ENCODE measurements around the gene DHRS3.

The DHRS3 gene

DNA sequence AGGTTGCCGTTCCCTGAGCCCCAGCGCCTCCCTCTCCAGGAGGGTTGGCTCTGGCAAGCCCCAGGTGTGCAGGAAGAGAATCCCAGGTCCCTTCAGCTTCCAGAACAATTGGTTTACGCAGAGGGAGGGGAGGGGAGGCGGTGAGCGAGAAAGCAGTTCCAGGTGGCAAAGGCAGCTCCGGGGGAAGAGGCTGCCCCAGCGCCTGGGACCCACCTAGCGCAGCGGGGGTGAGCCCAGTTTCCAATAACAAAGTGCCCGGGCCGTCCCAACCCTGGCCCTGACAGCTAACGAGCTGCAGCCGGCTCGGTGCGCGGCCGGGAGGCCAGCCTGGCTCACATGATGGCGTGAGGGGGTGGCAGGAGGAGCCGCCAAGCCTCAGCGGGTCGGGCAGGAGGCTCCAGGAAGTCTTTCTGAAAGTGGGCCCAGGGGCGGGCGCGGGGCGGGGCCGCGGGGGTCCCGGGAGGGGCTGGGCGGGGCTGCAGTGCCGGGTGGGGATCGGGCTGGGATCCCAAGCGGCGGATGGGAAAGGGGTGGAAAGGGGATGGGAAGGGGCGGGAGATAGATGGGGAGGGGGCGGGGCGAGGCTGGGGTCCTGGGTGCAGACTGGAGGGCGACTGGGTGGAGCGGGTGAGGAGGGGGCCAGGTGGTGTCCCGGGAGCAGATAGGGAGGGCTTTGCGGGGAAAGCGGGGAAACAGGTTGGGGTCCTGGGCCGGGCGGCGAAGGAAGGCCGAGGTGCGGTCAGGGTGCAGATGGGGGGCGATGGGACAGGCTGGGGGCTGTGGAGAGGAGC lies 22.8 kb downstream of the DHRS3 start:
- DNase-seq, result no peak

DNA sequence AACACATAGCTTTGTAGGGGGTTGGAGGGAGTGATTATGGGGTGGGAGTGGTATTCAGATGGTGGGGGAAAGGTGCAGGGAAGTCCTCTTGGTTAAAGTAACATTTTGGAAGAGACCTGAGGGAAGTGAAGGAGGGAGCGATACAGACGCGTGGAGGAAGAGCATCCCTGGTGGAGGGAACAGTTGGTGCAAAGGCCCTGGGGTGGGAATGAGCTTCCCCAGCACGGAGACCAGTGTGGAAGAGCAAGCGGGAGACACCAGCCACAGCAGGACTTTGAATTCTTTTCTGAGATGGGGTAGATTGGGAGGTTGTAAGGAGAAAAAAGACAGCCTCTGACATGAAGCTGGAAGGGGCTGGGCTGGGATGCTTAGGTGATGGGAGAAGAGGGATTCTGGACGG lies 23.5 kb downstream of the DHRS3 start:
- DNase-seq, result no peak

DNA sequence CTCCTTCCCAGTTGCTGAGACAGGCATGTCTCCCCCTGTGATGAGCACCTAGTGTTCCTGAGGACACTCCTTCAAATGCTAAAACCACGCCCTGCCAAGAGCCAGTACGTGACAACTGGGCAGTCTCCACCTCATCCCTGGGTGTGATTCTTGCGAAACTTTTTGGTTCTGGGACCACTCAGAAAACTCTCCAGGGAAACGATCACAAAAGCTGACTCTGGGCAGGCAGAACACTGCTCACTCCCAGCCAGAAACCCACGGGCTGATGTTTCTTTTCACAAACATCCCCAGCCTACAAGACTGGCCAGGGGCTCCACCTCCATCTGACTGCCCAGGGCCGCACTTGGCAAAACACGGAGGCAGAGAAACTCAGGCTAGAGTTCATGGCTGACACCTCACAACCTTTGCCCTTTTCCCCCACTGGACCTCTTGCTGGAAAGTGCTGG lies 24.4 kb downstream of the DHRS3 start:
- no peak for DNase-seq

DNA sequence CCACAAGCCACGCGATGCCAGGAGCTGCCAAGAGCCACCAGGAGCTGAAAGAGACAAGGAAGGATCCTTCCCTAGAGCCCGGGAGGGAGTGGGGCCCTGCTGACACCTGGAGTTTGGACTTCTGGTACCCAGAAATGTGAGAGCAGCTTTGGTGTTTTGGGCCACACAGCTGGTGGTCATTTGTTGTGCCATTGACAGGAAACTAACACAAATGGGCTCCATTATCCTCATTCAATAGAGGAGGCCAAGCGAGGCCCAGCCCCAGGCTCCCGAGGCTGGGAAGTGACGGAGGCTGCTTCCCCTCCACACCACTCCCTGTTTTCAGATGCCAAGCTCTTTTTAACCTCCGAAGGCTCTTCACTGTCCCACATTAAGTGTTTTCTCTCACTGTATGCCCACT lies 25.5 kb downstream of the DHRS3 start:
- no peak for DNase-seq

DNA sequence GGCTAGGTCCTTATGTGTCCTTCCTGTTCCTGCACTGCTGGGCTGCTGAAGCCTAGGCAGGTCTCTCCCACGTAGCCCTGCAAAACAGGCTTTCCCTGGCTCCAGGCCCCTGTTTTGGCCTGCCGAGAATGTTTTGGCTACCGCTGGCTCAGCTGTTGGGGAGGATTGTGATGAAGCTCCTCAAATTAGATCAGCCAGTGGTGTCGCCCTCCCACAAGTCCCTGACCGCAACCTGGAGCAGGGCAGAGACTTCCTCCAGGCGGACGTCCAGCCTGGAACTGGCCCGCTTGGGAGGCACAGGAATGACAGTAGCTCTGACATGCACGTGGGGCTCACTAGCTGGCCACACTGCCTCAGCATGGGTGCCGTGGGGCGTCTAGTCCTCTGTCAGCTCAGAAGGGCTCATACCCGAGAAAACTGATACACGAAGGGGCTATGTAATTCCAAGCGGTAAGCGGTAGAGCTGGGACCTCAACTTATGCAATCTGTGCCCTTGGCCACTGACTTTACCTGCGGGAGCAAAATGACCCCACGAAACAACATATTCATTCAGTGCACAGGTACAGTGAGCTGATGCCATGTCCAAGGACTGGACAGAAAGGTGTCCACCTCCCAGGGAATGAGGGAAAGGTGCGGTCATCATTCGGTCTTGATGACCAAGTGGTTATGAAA lies 26.6 kb downstream of the DHRS3 start:
- DNase-seq, result no peak

DNA sequence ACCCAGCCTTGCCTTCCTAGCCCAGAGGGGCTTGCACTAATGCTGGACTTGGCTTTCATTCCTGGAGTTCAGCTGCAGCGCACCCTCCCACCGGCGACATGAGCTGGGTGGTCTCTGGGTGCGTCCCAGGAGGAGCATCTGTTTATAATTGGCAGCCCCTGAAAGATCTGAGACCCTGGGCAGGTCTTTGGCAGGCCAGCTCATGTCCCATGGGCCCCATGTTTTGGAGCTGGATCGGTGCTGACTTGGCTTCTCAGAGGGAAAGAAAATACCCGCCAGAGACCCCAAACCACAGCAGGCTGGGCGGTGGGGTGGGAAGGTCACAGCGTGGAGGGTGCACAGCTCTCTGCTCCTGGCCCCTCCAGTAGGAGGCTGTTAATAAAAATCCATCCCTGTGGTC lies 29.3 kb downstream of the DHRS3 start:
- no peak for DNase-seq

DNA sequence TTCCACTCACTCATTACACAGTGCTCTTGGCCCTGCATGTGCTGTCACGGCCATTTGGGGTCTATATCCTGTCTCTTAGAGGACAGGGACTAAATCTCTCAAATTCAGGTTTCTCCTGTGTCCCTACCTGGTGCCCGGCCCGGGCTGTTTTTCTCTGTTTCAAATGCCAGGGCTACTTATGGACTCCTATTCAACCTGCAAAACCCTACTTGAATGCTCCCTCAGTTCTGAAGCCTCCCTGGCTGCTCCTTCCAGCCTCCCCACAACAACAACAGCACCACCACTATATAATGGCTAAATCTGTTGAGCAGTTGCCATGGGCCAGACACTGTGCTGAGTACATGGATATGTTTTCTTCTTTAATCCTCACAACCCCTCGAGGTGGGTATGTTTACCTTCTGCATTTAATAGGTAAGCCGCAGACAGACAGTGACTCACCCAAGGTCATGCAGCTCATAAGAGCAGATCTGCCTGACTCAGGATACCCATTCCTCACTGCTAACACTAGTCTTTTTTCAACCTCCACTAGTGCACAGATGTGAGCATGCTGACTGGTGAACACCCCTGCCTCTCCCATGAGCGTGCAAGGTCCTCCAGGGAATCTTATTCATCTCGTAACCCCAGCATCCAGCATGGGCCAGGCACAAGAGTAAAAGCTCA lies 29.9 kb downstream of the DHRS3 start:
- no peak for DNase-seq

DNA sequence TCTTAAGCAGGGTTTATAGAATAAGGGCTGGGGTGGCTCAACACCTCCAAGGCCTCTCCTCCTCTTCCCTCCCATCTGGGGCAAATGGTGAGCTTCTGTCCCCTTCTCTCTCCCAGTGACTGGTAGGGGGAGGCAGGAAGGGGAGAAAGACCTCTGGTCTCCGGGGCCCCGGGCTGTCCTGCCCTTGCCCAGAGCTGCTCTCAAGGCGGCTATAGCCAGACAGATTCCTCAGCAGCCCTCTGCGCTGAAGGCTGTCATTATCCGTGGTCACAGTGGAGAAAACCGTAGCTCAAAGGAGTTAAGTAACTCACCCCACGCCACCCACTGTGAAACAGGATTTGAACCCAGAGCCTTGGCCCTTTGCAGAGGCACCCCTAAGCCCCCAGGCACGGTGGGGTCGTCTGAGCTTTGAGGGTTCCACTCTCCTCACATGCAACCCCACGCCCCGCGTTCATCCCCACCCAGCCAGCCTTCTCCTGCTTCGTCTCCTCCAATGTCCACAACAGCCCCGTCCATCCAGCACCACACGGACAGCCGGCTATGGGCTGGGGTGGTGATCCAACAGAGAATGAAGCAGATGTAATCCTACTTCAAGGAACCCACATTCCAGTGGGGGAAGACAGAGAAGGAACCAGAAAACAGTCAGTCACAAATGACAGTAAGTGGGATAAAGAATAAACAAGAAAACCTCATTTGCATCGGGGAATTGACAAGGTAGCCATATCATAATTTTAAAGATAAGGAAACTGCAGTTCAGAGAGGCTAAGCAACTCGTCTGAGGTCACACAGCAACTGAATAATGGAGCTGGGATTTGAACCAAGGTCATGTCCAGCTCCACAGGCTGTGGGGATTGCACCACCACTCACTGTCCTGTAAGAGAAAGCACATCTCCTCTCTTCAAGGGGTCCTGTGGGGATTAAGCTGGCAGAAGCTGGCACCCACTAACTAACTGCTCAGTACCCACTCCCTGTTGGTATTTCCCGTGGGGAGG lies 31.8 kb downstream of the DHRS3 start:
- no peak for DNase-seq

DNA sequence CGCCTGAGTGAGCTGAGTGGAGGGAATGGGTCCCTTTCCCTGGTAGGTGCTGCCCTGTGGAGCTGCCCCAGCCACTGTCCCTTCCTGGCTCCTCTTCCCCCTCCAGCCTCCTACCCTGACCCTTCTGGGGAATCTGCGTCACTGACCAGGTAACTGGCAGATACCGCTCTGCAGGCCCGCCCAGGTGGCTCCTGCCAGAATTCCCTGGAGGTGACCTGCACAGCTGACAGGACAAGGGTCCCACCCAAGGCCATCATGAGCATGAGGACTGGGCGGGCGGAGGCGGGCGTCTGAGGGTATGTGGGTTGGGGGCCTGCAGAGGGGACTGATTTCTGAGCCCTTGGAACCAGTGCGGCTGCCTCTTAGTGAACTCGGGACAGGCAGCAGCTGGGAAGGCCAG lies 32.5 kb downstream of the DHRS3 start:
- no peak for DNase-seq

DNA sequence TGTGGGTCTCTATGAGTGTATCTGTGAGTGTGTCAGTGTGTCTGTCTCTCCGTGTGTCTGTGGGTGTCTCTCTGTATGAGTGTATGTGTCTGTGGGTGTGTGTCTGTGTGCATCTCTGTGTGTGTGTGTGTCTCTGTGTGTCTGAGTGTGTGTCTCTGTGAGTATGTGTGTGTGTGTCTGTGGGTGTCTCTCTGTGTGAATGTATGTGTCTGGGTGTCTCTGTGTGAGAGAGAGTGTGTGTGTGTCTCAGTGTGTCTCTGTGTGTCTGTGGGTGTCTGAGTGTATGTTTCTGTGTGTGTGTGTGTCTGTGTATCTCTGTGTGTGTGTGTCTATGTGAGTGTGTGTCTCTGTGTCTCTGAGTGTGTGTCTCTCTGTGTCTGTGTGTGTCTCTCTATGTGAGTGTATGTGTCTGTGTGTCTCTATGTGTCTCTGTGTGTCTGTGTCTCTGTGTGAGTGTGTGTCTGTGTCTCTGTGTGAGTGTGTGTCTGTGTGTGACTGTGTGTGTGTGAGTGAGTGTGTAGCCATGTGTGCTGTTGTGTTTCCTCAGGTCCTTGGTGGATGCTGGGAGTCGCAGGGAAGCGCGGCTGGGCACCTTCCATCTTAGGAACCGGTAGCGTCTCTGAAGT lies 33.0 kb downstream of the DHRS3 start:
- no peak for DNase-seq

DNA sequence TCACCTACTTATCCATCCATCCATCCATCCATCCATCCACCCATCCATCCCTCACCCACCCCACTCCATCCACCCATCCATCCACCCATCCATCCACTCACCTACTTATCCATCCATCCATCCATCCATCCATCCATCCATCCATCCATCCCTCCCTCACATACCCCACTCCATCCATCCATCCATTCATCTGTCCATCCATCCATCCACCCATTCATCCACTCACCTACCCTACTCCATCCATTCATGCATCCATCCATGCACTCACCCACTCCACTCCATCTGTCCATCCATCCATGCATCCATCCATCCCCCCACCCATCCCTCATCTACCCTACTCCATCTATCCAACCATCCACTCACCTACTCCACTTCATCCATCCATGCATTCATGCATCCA lies 34.5 kb downstream of the DHRS3 start:
- DNase-seq, result no peak

DNA sequence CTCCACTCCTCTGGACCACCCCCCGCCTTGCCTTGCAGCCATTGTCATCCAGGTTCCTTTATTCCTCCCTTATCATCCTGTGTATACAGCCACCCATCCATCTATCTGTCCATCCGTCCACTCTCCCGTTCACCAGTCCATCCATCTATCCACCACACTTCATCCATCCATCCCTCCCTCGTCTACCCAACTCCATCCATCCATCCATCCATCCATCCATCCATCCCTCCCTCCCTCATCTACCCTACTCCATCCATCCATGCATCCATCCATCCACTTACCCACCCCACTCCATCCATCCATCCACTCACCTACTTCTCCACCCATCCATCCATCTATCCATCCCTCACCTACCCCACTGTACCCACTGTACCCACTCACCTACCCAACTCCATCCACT lies 35.4 kb downstream of the DHRS3 start:
- DNase-seq, result no peak

DNA sequence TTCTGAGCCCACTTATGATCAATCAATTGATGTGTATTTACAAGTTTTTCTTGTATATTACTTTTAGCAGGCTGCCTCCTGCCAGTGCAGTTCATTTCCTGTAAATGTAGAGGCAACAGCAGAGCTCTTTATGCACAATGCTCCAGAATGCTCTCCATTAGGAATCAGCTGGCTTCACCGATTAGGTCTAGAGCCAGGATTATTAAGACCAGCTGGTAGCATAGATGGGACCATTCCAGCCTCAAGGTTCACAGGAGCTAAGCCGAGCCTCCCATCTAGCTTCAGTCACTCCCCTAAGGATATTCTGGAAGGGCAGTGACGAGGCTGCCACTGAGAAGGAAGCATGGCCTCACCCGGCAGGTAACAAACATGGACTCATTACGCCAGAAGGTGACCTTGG lies 36.8 kb downstream of the DHRS3 start:
- no peak for DNase-seq

DNA sequence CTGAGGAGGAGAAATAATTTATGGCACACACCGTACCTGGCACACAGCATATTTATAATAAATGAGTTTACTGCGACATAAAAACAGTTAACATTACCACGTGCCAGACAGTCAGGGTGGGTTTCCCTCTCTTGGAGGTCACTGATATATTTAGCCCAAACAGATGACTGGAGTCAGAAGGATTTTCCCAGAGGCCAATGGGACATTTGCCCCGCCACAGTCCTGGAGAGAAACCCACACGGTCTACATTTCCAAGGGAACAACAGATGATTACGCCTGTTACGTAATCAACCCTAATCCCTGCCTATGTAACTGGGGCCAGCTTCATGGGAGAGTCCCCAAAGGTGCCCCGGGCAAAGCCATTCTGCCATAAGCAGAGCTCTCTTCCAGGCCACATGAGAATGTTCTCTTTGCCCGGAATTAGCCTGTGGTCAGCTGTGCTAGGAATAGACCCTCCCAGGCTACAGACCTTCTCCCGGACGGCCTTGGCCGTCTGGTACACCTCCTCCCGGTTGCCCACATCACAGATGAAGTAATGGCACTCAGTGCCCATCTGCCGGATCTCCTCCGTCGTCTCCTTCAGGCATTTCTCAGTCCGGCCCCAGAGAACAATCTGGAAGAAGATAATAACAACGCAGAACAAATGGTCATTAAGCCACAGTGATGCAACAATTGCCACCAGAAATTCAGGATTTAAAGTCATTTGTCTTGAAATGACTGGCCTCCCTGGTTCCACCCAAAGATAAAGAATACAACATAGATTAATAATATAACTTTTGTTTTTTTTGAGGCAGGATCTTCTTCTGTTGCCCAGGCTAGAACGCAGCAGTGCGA lies 37.7 kb downstream of the DHRS3 start:
- DNase-seq, result no peak

DNA sequence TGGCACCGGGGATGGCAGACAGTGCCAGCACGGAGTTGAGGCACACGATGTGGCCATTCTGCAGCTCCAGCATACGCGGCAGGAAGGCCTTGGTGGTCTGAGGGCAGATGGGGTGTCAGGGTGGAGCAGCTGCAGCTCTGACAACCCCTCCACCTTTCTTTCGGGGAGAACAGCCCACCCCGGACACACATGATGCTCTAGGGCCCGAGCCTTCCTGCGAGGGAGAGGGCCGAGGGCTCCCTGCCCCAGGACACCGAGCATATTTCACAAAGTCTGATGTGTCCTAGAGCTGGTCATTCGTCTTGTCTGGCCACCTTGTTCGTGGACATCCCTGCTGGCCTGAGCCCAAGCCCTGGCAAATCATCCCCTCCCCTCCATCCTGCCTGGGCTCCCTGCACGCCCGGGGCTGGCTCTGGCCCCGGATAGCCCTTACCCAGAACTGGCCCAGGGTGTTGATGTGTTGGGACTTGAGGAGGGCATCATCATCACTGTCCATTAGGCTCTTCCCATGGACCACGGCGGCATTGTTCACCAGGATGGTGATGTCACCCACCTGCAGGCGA lies 39.1 kb downstream of the DHRS3 start:
- no peak for DNase-seq

DNA sequence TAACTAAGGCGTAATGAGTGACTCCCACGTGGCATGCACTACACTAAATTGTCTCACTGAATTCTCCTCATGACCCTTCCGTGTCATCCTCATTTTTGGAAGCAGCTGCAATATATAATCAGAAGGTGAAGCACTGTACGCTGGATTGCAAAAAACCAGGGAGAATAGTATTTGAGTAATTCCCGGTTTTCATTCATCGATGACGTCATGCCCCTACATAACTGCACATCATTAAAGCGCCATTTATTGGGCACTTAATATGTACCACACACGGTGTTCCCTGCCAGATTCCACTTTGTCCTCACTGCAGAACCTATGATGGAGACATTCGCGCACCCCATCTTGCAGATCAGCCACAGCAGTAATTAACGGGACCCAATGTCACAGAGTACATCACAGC lies 41.0 kb downstream of the DHRS3 start:
- no peak for DNase-seq

DNA sequence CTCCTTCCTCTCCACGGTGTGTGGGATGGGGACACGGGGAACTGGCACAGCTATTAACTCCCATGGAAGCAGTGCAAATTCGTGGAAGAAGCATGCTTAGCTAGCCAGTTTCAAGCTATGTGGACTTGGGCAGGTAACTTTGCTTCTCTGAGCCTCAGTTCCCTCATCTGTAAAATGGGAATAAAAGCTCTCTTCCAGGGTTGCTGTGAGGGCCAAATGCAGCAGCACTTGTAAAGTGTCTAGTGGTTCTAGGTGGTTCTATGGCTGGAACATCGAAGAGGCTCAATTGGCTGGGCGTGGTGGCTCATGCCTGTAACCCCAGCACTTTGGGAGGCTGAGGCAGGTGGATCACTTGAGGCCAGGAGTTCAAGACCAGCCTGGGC lies 43.3 kb downstream of the DHRS3 start:
- DNase-seq, result no peak

DNA sequence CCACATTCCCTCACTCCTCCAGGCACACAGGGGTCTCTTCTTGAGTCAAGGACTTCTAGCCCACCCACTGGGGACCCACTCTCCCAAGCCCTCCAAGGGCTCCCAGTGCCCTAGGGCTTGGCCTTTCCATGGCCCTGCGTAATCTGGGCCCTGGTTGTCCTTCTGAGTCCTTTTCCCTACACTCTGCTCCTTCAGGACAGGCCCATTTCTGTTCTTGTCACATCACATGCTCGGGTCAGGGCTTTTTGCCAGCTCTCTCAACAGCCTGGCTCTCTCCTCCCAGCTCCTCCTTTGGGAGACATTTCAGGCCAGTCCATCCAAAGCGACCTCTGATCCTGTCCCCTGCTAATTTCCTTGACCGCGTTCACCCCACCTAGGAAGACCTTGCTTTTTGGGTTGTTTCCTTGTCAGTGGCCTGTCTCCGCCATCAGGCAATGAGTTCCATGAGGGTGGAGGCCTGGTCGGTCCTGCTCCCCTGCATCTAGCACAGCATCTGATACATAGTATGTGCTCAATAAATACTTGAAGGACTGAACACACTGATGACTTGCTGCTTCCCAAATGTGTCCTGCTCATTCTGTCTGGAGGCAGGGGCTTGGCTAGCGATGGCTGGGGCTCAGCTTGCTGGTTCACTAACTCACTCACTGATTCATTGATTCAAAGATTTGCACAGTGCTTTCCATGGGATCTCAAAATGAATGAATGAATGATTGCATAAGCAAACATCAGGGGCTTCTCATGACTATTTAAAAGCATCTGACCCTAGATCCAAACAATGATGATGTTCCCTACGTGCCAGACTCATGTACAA lies 44.8 kb downstream of the DHRS3 start:
- no peak for DNase-seq

DNA sequence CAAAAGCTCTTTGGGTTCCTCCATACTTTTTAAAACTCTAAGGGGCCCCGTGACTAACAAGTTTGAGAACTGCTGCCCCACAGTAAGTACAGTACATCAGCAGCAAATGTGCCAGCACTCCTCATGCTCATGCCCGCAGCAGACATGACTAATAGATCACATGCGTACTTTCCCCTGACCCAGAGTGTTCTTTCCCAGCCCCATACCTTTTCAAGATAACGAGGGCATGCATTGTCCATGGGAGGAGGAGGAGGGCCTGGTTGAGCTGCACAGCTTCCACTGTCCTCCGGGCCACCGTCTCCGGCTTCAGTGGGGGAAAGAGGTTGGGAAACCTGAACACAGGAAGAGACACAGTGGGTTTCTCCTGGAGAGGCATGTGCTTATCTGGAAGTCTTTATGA lies 45.5 kb downstream of the DHRS3 start:
- DNase-seq, result no peak

DNA sequence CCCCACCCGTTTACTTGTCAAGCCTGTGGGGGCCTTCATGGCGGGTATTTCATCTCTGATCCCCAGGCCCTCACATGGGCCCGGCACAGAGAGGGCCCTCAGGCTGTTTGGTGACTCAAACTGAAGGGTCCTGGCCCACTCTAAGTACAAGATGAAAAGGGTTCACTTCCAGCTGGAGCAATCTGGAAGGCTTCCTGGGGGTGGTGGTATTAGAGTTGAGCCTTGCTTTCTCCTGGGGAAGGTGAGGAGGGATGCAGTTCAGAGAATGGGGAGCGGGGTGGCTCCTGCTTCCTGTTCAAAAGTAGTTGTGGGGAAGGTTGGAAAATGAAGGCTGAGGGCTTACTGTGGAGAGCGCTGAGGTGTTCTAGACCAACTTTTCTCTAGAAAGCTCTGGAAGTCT lies 47.7 kb downstream of the DHRS3 start:
- no peak for DNase-seq

All from activated CD4-positive, alpha-beta T cell treated with anti-CD3 and anti-CD28 coated beads, Interleukin-2, amount 50 U/mL, for 16 hours (primary cell).